WTC11 (cell line): ENCODE measurements around the gene DUSP19. TPM values are rescaled to one million over a fixed set of nuclear protein-coding genes. Genes with fewer than 3 reads are reported as not detected.

ENCODE experiments used
- ATAC-seq: fragments of 200-7000 bp; cut with Tn5 transposase; 2 replicates; pipeline ENCODE4 v1.10.0; 2021; ENCODE audit warnings: mild to moderate bottlenecking, moderate library complexity
- CTCF ChIA-PET: fragments of 300-600 bp; sonication (Branson Sonifier 250); formaldehyde crosslinking; loops from one replicate; lab custom pipeline; 2021; ENCODE audit warnings: antibody characterized with exemption; lab: Charles Lee
- POLR2A ChIA-PET: fragments of 350-600 bp; sonication (Branson Sonifier 250); formaldehyde crosslinking; loops from one replicate; lab custom pipeline; 2021; ENCODE audit warnings: antibody characterized with exemption; lab: Charles Lee
- DNase-seq: peaks from one replicate; pipeline ENCODE4 v3.0.0; 2021; ENCODE audit warnings: low spot score
- H3K27ac Mint-ChIP-seq: 2 replicates; pipeline ENCODE4 v1.8.0; 2021; ENCODE audit warnings: mixed read lengths
- H3K27me3 Mint-ChIP-seq: 2 replicates; pipeline ENCODE4 v1.8.0; 2021; ENCODE audit warnings: low read depth, mild to moderate bottlenecking, moderate library complexity, mixed read lengths
- H3K36me3 Mint-ChIP-seq: 2 replicates; pipeline ENCODE4 v1.8.0; 2021; ENCODE audit warnings: mixed read lengths
- H3K4me1 Mint-ChIP-seq: 2 replicates; pipeline ENCODE4 v1.8.0; 2022; ENCODE audit warnings: mixed read lengths
- H3K4me3 Mint-ChIP-seq: 2 replicates; pipeline ENCODE4 v1.8.0; 2021; ENCODE audit warnings: mild to moderate bottlenecking, moderate library complexity, mixed read lengths
- H3K9me3 Mint-ChIP-seq: 2 replicates; pipeline ENCODE4 v1.8.0; 2021; ENCODE audit warnings: mixed read lengths
- AR ChIP-seq: fragments of 250-450 bp; sonication (Bioruptor Pico); IDR thresholded peaks from 2 replicates; pipeline ENCODE4 v1.9.0; 2021; ENCODE audit warnings: mild to moderate bottlenecking
- ATF3 ChIP-seq: sonication (generic); formaldehyde crosslinking; conservative IDR thresholded peaks from 2 replicates; pipeline ENCODE4 v1.8.1; 2022; ENCODE audit warnings: mild to moderate bottlenecking, missing genetic modification reagents
- CDX4 ChIP-seq: fragments of 250-450 bp; sonication (Bioruptor Pico); IDR thresholded peaks from 2 replicates; pipeline ENCODE4 v1.9.0; 2021; ENCODE audit warnings: moderate library complexity, mild to moderate bottlenecking, inconsistent platforms, borderline replicate concordance
- CREB1 ChIP-seq: sonication (generic); formaldehyde crosslinking; IDR thresholded peaks from 2 replicates; pipeline ENCODE4 v1.8.0; 2023; ENCODE audit warnings: mild to moderate bottlenecking, missing genetic modification reagents
- CTCF ChIP-seq: fragments of 200-600 bp; IDR thresholded peaks from 2 replicates; pipeline ENCODE4 v1.8.0; 2022; ENCODE audit warnings: antibody characterized with exemption
- FOXK1 ChIP-seq: sonication (generic); formaldehyde crosslinking; IDR thresholded peaks from 2 replicates; pipeline ENCODE4 v1.8.0; 2022; ENCODE audit warnings: mild to moderate bottlenecking, moderate library complexity, missing genetic modification reagents
- FOXP1 ChIP-seq: sonication (generic); formaldehyde crosslinking; IDR thresholded peaks from 2 replicates; pipeline ENCODE4 v1.8.0; 2022; ENCODE audit warnings: missing genetic modification reagents, mild to moderate bottlenecking, moderate library complexity, borderline replicate concordance
- FOXP4 ChIP-seq: sonication (generic); formaldehyde crosslinking; IDR thresholded peaks from 2 replicates; pipeline ENCODE4 v1.8.0; 2022; ENCODE audit warnings: mild to moderate bottlenecking, missing genetic modification reagents
- IRF1 ChIP-seq: sonication (generic); formaldehyde crosslinking; IDR thresholded peaks from 2 replicates; pipeline ENCODE4 v1.8.0; 2023; ENCODE audit warnings: missing genetic modification reagents
- IRF2 ChIP-seq: sonication (generic); formaldehyde crosslinking; IDR thresholded peaks from 2 replicates; pipeline ENCODE4 v1.8.0; 2022; ENCODE audit warnings: low read depth, missing genetic modification reagents, borderline replicate concordance
- JAZF1 ChIP-seq: fragments of 250-450 bp; sonication (Bioruptor Pico); IDR thresholded peaks from 2 replicates; pipeline ENCODE4 v1.9.0; 2021; ENCODE audit warnings: moderate library complexity, mild to moderate bottlenecking, inconsistent platforms
- JUN ChIP-seq: sonication (generic); formaldehyde crosslinking; IDR thresholded peaks from 2 replicates; pipeline ENCODE4 v1.8.0; 2023; ENCODE audit warnings: mild to moderate bottlenecking, missing genetic modification reagents
- MAX ChIP-seq: sonication (generic); formaldehyde crosslinking; IDR thresholded peaks from 2 replicates; pipeline ENCODE4 v1.8.0; 2022; ENCODE audit warnings: mild to moderate bottlenecking, missing genetic modification reagents
- OVOL2 ChIP-seq: fragments of 250-450 bp; sonication (Bioruptor Pico); IDR thresholded peaks from 2 replicates; pipeline ENCODE4 v1.9.0; 2021; ENCODE audit warnings: mild to moderate bottlenecking, borderline replicate concordance
- RORB ChIP-seq: fragments of 250-450 bp; sonication (Bioruptor Pico); IDR thresholded peaks from 2 replicates; pipeline ENCODE4 v1.9.0; 2021; ENCODE audit warnings: mild to moderate bottlenecking
- SMAD3 ChIP-seq: sonication (generic); formaldehyde crosslinking; IDR thresholded peaks from 2 replicates; pipeline ENCODE4 v1.8.0; 2022; ENCODE audit warnings: missing genetic modification reagents, mild to moderate bottlenecking, borderline replicate concordance
- SP1 ChIP-seq: sonication (generic); formaldehyde crosslinking; conservative IDR thresholded peaks from 2 replicates; pipeline ENCODE4 v1.8.1; 2022; ENCODE audit warnings: missing genetic modification reagents
- TEAD1 ChIP-seq: sonication (generic); formaldehyde crosslinking; IDR thresholded peaks from 2 replicates; pipeline ENCODE4 v1.8.0; 2022; ENCODE audit warnings: mild to moderate bottlenecking, missing genetic modification reagents
- ZNF138 ChIP-seq: sonication (generic); formaldehyde crosslinking; conservative IDR thresholded peaks from 2 replicates; pipeline ENCODE4 v1.8.1; 2022; ENCODE audit warnings: mild to moderate bottlenecking, moderate library complexity, missing genetic modification reagents
- total RNA-seq: library from RNA; stranded (reverse); gene quantifications from 3 replicates; pipeline ENCODE4 v1.2.3, GENCODE V29; 2021

The DUSP19 gene
- total RNA-seq, 1 experiment from 2014 or later, result 3.9 TPM

GRCh38 chr2:183068561-183068960 is 10.0 kb upstream of the DUSP19 start (continued):
- TF ChIP-seq AR (CRISPR knock-in tag) (no peak), JUN (CRISPR knock-in tag) (no peak), JAZF1 (CRISPR knock-in tag) (no peak), FOXP1 (CRISPR knock-in tag) (no peak), RORB (no peak), IRF1 (CRISPR knock-in tag) (no peak), ATF3 (CRISPR knock-in tag) (no peak), ZNF138 (CRISPR knock-in tag) (no peak)

GRCh38 chr2:183069174-183069573 is 9.4 kb upstream of the DUSP19 start:
- Mint-ChIP-seq H3K27me3 (peaks cover 3% of the 10 kb centered on the region), H3K27ac (no peak overlapping the region), H3K4me1 (peaks cover 8% of the 10 kb centered on the region), H3K4me3 (no peak overlapping the region), H3K36me3 (peaks cover 9% of the 10 kb centered on the region), H3K9me3 (peaks cover 12% of the 10 kb centered on the region)
- ChIA-PET POLR2A (no interaction called here), CTCF (interaction anchor here (3.8 kb wide), 1 partner anchor 12 kb away, joined by 27 read pairs; the partner anchor contains the start of gene DUSP19)
- DNase-seq (no peak), ATAC-seq (no peak)
- TF ChIP-seq IRF2 (CRISPR knock-in tag) (0 out of 2 replicates have a peak, but pooled peaks have one; percentile 12), IRF1 (CRISPR knock-in tag) (no peak)

- peak overlapping the region; percentile 30 for H3K4me3 Mint-ChIP-seq
These were observed 7.4 kb upstream of the DUSP19 start for GRCh38 chr2:183070942-183071844.

More at GRCh38 chr2:183070942-183071844, 7.4 kb upstream of the DUSP19 start:
- H3K27ac Mint-ChIP-seq, result no peak overlapping the region
- H3K36me3 Mint-ChIP-seq, result peaks cover 9% of the 10 kb centered on the region
- H3K9me3 Mint-ChIP-seq, result peaks cover 12% of the 10 kb centered on the region
- DNase-seq (peak; percentile 88), ATAC-seq (peak; percentile 93)
- peaks cover 8% of the 10 kb centered on the region for H3K4me1 Mint-ChIP-seq
- peak; percentile 28; the same call in 1 of the 2 replicates for TF ChIP-seq CTCF
- TF ChIP-seq SP1 (CRISPR knock-in tag), result peak; percentile 58; the same call in 1 of the 2 replicates
- TF ChIP-seq MAX (CRISPR knock-in tag), result peak; percentile 61
- no peak for TF ChIP-seq CDX4
- TF ChIP-seq FOXP4 (CRISPR knock-in tag), result 0 out of 2 replicates have a peak, but pooled peaks have one; percentile 23
- TF ChIP-seq CREB1 (CRISPR knock-in tag), result no peak
- TF ChIP-seq SMAD3 (CRISPR knock-in tag), result no peak
- TF ChIP-seq TEAD1, result peak; percentile 81; the same call in 1 of the 2 replicates
- TF ChIP-seq OVOL2, result no peak
- TF ChIP-seq FOXP1 (CRISPR knock-in tag), result peak; percentile 88; the same call in 1 of the 2 replicates
- TF ChIP-seq FOXK1 (CRISPR knock-in tag), result 0 out of 2 replicates have a peak, but pooled peaks have one; percentile 21
- peaks cover 3% of the 10 kb centered on the region for H3K27me3 Mint-ChIP-seq
- ChIA-PET CTCF (interaction anchor here (0.7 to 3.8 kb wide), 26 partner anchors 8 to 308 kb away, joined by 3 to 27 read pairs (median 4); partner anchors contain the start of genes DUSP19, FRZB and NUP35), POLR2A (interaction anchor here (0.6 to 1.1 kb wide), 4 partner anchors 48 to 194 kb away, joined by 3 to 6 read pairs (median 4); no protein-coding TSS in a partner anchor)
